Transverse colon (tissue), 4 donors: Measurements from ENCODE around the gene LARGE1. TPM values are rescaled to one million over a fixed set of nuclear protein-coding genes. Genes with fewer than 3 reads are reported as not detected.

Experiments
- DNase-seq: peaks from one replicate; pipeline ENCODE4 v3.0.0-alpha.2; 2019
- H3K27ac ChIP-seq, 4 donors: fragments of 200-600 bp; sonication (generic); 2 replicates each; pipeline ENCODE4 v1.5.1; 2016 to 2018; ENCODE audit warnings: inconsistent platforms in 4 of 4
- H3K27me3 ChIP-seq: fragments of 200-600 bp; sonication (generic); 2 replicates; pipeline ENCODE4 v1.5.1; 2017; ENCODE audit warnings: inconsistent platforms
- H3K36me3 ChIP-seq, 4 donors: fragments of 200-600 bp; sonication (generic); 2 replicates each; pipeline ENCODE4 v1.5.1; 2017 to 2019; ENCODE audit warnings: inconsistent platforms in 4 of 4
- H3K4me1 ChIP-seq, 4 donors: fragments of 200-600 bp; sonication (generic); 2 replicates each; pipeline ENCODE4 v1.5.1; 2017 to 2020; ENCODE audit warnings: inconsistent platforms in 4 of 4
- H3K4me3 ChIP-seq, 4 donors: fragments of 200-600 bp; sonication (generic); 1 replicate in 1 of 4; 2 replicates in 3 of 4; pipeline versions ENCODE4 v1.5.1 to v1.6.1; 2017 to 2019; ENCODE audit warnings: inconsistent platforms in 4 of 4
- H3K9me3 ChIP-seq, 2 donors: fragments of 200-600 bp; sonication (generic); 2 replicates each; pipeline ENCODE4 v1.5.1; 2017 to 2019; ENCODE audit warnings: inconsistent platforms in 2 of 2
- CTCF ChIP-seq, 5 experiments: fragments of 200-600 bp in 3 of 5; fragments of 450-650 bp in 2 of 5; sonication (generic) in 3 of 5; IDR thresholded peaks; 1 replicate in 2 of 5; 2 replicates in 3 of 5; pipeline ENCODE4 v1.5.1; 2016 to 2017; ENCODE audit warnings: antibody characterized with exemption in 5 of 5, inconsistent platforms in 3 of 5, mild to moderate bottlenecking in 2 of 5, moderate library complexity in 1 of 5
- EP300 ChIP-seq: sonication (generic); formaldehyde crosslinking; IDR thresholded peaks from one replicate; pipeline ENCODE4 v1.6.1; 2017; ENCODE audit warnings: antibody characterized with exemption, low read depth
- POLR2A ChIP-seq: fragments of 450-650 bp; IDR thresholded peaks from one replicate; pipeline ENCODE4 v1.6.1; 2016; ENCODE audit warnings: antibody characterized with exemption, mild to moderate bottlenecking, moderate library complexity
- POLR2AphosphoS5 ChIP-seq, 3 donors: sonication (generic); formaldehyde crosslinking; IDR thresholded peaks; one replicate each; pipeline ENCODE4 v1.6.1; 2016; ENCODE audit warnings: antibody characterized with exemption in 3 of 3
- WGBS, 2 donors: methylation state at CpG; one replicate each; pipeline ENCODE4 v1.1.5; 2018; ENCODE audit warnings: low coverage in 1 of 2; 5-methylcytosine and 5-hydroxymethylcytosine counted together
- in situ Hi-C, 4 donors: fragments of 200-750 bp; cut with MboI; loops; one replicate each; pipeline versions ENCODE4 v1.15.0 to v1.15.1; 2017; ENCODE audit warnings: low sequenced_read_pairs in 3 of 4, low pct_ligation_motif_present in 1 of 4, low pct_unique_long_range_greater_than_20kb in 1 of 4
- intact Hi-C: fragments of 100-400 bp; cut with DNase I; formaldehyde crosslinking; loops from one replicate; pipeline ENCODE4 v1.15.1; 2023; ENCODE audit warnings: low total_unique reads
- total RNA-seq, 4 donors: library from RNA; depleted of rRNA; stranded (reverse); fragments of >200 nt; gene quantifications; one replicate each; pipeline ENCODE4 v1.1.0, GENCODE V29; 2016

The LARGE1 gene
- total RNA-seq, 4 donors from 2014 or later = 46.5 to 304 (median 80.5) TPM

DNA sequence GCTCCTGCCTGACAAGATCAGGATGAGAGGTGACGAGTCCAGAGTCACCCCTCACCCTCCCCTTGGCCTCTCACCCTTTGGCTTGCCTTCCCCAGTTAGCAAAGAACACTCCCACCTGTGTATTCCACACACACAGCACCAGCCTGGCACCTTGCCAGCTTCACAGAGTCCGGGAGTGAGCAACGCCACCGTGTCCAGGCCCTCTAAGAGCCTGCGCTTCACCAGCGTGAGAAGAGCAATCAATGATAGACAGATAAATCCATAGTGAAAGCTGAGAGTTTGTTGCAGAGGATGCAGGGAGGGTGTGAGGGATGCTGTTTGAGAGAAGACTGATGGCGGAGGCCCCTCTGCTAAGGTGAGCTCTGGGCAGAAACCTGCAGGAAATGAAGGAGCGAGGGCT is 404.5 kb downstream of the LARGE1 start:
- H3K27me3 ChIP-seq = no peaks in the 10 kb centered on the region
- 69 to 100% methylated on average over 2 to 8 of the region's 8 CpGs for WGBS, 2 donors
- intact Hi-C loops = loop anchor here (5.0 to 10.0 kb wide), 2 partner anchors 407 to 589 kb away; partner anchors contain the start of gene LARGE1
- in situ Hi-C loops = loop anchor here in 1 of 4 donors (5.0 kb wide), 1 partner anchor 67 kb away; no protein-coding TSS in a partner anchor
- no peaks in the 10 kb centered on the region for H3K36me3 ChIP-seq
- no peak overlapping the region for H3K4me3 ChIP-seq
- H3K27ac ChIP-seq = no peak overlapping the region
- no peaks in the 10 kb centered on the region for H3K9me3 ChIP-seq
- no peak for DNase-seq
- H3K4me1 ChIP-seq = peaks cover 0 to 13% (median 8%) of the 10 kb centered on the region in 4 donors
- TF ChIP-seq POLR2A (no peak), EP300 (no peak), POLR2AphosphoS5 (IDR thresholded peaks at IDR 0.05) (no peak), CTCF (IDR thresholded peaks at IDR 0.05) (no peak)

GRCh38 chr22:33513388-33514338 is 406.6 kb downstream of the LARGE1 start:
- no peaks in the 10 kb centered on the region for H3K27me3 ChIP-seq
- no peak overlapping the region for H3K4me3 ChIP-seq
- H3K27ac ChIP-seq = no peak overlapping the region
- no peak for TF ChIP-seq POLR2AphosphoS5 (IDR thresholded peaks at IDR 0.05)
- TF ChIP-seq EP300 = no peak
- TF ChIP-seq POLR2A = no peak
- TF ChIP-seq CTCF (IDR thresholded peaks at IDR 0.05) = no peak
- intact Hi-C loops = loop anchor here (10.0 kb wide), 1 partner anchor 591 kb away; no protein-coding TSS in a partner anchor
- H3K36me3 ChIP-seq = no peaks in the 10 kb centered on the region
- no peak for DNase-seq
- WGBS, 2 donors = 56 to 63% methylated on average over 2 to 7 of the region's 7 CpGs
- no peaks in the 10 kb centered on the region for H3K9me3 ChIP-seq
- in situ Hi-C loops = no loop called here
- peaks cover 0 to 8% (median 0%) of the 10 kb centered on the region in 4 donors for H3K4me1 ChIP-seq

- 60 to 63% methylated on average over 2 to 3 of the region's 3 CpGs for WGBS, 2 donors
- intact Hi-C loops (loop anchor here (10.0 kb wide), 1 partner anchor 592 kb away; no protein-coding TSS in a partner anchor), in situ Hi-C loops (no loop called here)
- no peak for DNase-seq
- H3K27ac ChIP-seq = no peak overlapping the region
- no peak overlapping the region for H3K4me3 ChIP-seq
- H3K36me3 ChIP-seq = no peaks in the 10 kb centered on the region
- H3K4me1 ChIP-seq = peaks cover 0 to 7% (median 0%) of the 10 kb centered on the region in 4 donors
- no peaks in the 10 kb centered on the region for H3K9me3 ChIP-seq
- H3K27me3 ChIP-seq = no peaks in the 10 kb centered on the region
- TF ChIP-seq EP300 (no peak), POLR2A (no peak), POLR2AphosphoS5 (IDR thresholded peaks at IDR 0.05) (no peak), CTCF (IDR thresholded peaks at IDR 0.05) (no peak)
These were observed 407.4 kb downstream of the LARGE1 start for GRCh38 chr22:33512908-33513307.

DNA sequence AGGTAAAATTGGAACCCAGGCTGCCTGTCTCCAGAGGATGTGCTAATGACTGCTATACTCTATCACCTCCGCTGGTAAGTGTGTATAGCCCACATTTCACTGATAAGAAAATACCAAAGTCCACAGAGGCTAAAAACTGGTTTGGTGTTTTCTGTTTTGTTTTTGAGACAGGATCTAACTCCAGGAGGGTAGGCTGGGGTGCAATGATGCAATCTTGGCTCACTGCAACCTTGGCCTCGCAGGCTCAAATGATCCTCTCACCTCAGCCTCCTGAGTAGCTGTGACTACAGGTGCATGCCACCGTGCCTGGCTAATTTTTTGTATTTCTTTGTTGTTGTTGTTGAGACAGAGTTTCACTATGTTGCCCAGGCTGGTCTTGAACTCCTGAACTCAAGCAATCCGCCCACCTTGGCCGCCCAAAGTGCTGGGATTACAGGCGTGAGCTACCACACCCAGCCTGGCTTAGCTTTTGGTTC is 409.8 kb downstream of the LARGE1 start:
- Histone ChIP-seq H3K36me3 (no peaks in the 10 kb centered on the region), H3K27ac (no peak overlapping the region), H3K9me3 (no peaks in the 10 kb centered on the region), H3K27me3 (no peaks in the 10 kb centered on the region), H3K4me3 (no peak overlapping the region), H3K4me1 (peaks cover 0 to 7% (median 3%) of the 10 kb centered on the region in 4 donors)
- TF ChIP-seq EP300 = no peak
- TF ChIP-seq POLR2AphosphoS5 (IDR thresholded peaks at IDR 0.05) = no peak
- TF ChIP-seq POLR2A = no peak
- TF ChIP-seq CTCF (IDR thresholded peaks at IDR 0.05) = no peak
- DNase-seq = no peak
- 61 to 67% methylated on average over 1 to 6 of the region's 6 CpGs for WGBS, 2 donors
- in situ Hi-C loops = no loop called here
- intact Hi-C loops = loop anchor here (2.0 to 10.0 kb wide), 2 partner anchors 40 to 594 kb away; no protein-coding TSS in a partner anchor
